HEK293 (cell line): ENCODE results near the gene TRIP4.
A peak's percentile ranks its signal among the peaks of the same experiment; 100 is the strongest.

Experiments used
- BCL11B ChIP-seq: fragments of 450-650 bp; formaldehyde crosslinking; IDR thresholded peaks from 2 replicates; pipeline ENCODE4 v1.5.1; 2016; ENCODE audit warnings: low read depth, missing biosample characterization, missing genetic modification characterization
- GLI2 ChIP-seq: fragments of 450-650 bp; formaldehyde crosslinking; IDR thresholded peaks from 2 replicates; pipeline ENCODE4; 2017; ENCODE audit warnings: missing biosample characterization, missing genetic modification characterization, low read depth, borderline replicate concordance
- GLIS2 ChIP-seq: fragments of 450-650 bp; formaldehyde crosslinking; IDR thresholded peaks from 2 replicates; pipeline ENCODE4 v1.5.1; 2016; ENCODE audit warnings: missing biosample characterization, missing genetic modification characterization
- IKZF3 ChIP-seq: fragments of 450-650 bp; IDR thresholded peaks from 2 replicates; pipeline ENCODE4 v1.5.0; 2018; ENCODE audit warnings: missing biosample characterization, mild to moderate bottlenecking, missing genetic modification characterization, moderate library complexity
- KLF10 ChIP-seq: fragments of 450-650 bp; IDR thresholded peaks from 2 replicates; pipeline ENCODE4 v1.5.1; 2018; ENCODE audit warnings: missing biosample characterization, mild to moderate bottlenecking, missing genetic modification characterization
- KLF8 ChIP-seq: fragments of 450-650 bp; formaldehyde crosslinking; IDR thresholded peaks from 2 replicates; pipeline ENCODE4 v1.5.1; 2016; ENCODE audit warnings: missing biosample characterization, missing genetic modification characterization
- PRDM4 ChIP-seq: fragments of 450-650 bp; formaldehyde crosslinking; IDR thresholded peaks from 2 replicates; pipeline ENCODE4 v1.5.1; 2017; ENCODE audit warnings: missing biosample characterization, missing genetic modification characterization
- SETDB1 ChIP-seq: IDR thresholded peaks from one replicate; pipeline ENCODE4 v1.6.1; 2017; ENCODE audit warnings: mild to moderate bottlenecking, low read length, moderate library complexity, mixed read lengths; ENCODE audit not compliant: insufficient read length
- SP2 ChIP-seq: fragments of 450-650 bp; formaldehyde crosslinking; IDR thresholded peaks from 2 replicates; pipeline ENCODE4 v1.5.1; 2016; ENCODE audit warnings: missing biosample characterization, missing genetic modification characterization
- TCF7L2 ChIP-seq: IDR thresholded peaks from 2 replicates; pipeline ENCODE4 v1.6.1; 2011; ENCODE audit warnings: low read depth, mild to moderate bottlenecking, inconsistent platforms, low read length, moderate library complexity, borderline replicate concordance
- TSHZ1 ChIP-seq: fragments of 450-650 bp; formaldehyde crosslinking; IDR thresholded peaks from 2 replicates; pipeline ENCODE4 v1.5.1; 2016; ENCODE audit warnings: missing biosample characterization, missing genetic modification characterization, borderline replicate concordance
- WT1 ChIP-seq: fragments of 450-650 bp; formaldehyde crosslinking; IDR thresholded peaks from 2 replicates; pipeline ENCODE4 v1.5.1; 2016; ENCODE audit warnings: missing biosample characterization, missing genetic modification characterization
- YY2 ChIP-seq: fragments of 450-650 bp; formaldehyde crosslinking; IDR thresholded peaks from 2 replicates; pipeline ENCODE4 v1.5.1; 2016; ENCODE audit warnings: missing biosample characterization, missing genetic modification characterization
- ZBTB10 ChIP-seq: fragments of 450-650 bp; formaldehyde crosslinking; IDR thresholded peaks from 2 replicates; pipeline ENCODE4 v1.5.1; 2016; ENCODE audit warnings: missing biosample characterization, missing genetic modification characterization
- ZBTB8A ChIP-seq: fragments of 450-650 bp; formaldehyde crosslinking; IDR thresholded peaks from 2 replicates; pipeline ENCODE4 v1.5.1; 2016; ENCODE audit warnings: missing biosample characterization, missing genetic modification characterization
- ZFHX2 ChIP-seq: fragments of 450-650 bp; formaldehyde crosslinking; conservative IDR thresholded peaks from 2 replicates; pipeline ENCODE4 v1.5.1; 2016; ENCODE audit warnings: missing biosample characterization, missing genetic modification characterization
- ZNF121 ChIP-seq: fragments of 450-650 bp; formaldehyde crosslinking; IDR thresholded peaks from 2 replicates; pipeline ENCODE4 v1.5.1; 2016; ENCODE audit warnings: missing biosample characterization, missing genetic modification characterization
- ZNF16 ChIP-seq: fragments of 450-650 bp; formaldehyde crosslinking; IDR thresholded peaks from 2 replicates; pipeline ENCODE4 v1.5.1; 2016; ENCODE audit warnings: low read depth, missing biosample characterization, missing genetic modification characterization
- ZNF239 ChIP-seq: fragments of 450-650 bp; formaldehyde crosslinking; IDR thresholded peaks from 2 replicates; pipeline ENCODE4 v1.5.1; 2016; ENCODE audit warnings: missing biosample characterization, missing genetic modification characterization
- ZNF311 ChIP-seq: fragments of 450-650 bp; formaldehyde crosslinking; IDR thresholded peaks from 2 replicates; pipeline ENCODE4 v1.5.1; 2017; ENCODE audit warnings: missing biosample characterization, missing genetic modification characterization, borderline replicate concordance
- ZNF391 ChIP-seq: fragments of 450-650 bp; formaldehyde crosslinking; IDR thresholded peaks from 2 replicates; pipeline ENCODE4 v1.5.1; 2016; ENCODE audit warnings: low read depth, missing biosample characterization, missing genetic modification characterization, borderline replicate concordance
- ZNF426 ChIP-seq: fragments of 450-650 bp; formaldehyde crosslinking; IDR thresholded peaks from 2 replicates; pipeline ENCODE4 v1.5.1; 2017; ENCODE audit warnings: missing biosample characterization, missing genetic modification characterization, mild to moderate bottlenecking, inconsistent platforms, moderate library complexity
- ZNF473 ChIP-seq: fragments of 450-650 bp; formaldehyde crosslinking; IDR thresholded peaks from 2 replicates; pipeline ENCODE4 v1.5.1; 2017; ENCODE audit warnings: missing biosample characterization, missing genetic modification characterization
- ZNF501 ChIP-seq: fragments of 450-650 bp; formaldehyde crosslinking; IDR thresholded peaks from 2 replicates; pipeline ENCODE4 v1.5.1; 2016; ENCODE audit warnings: missing biosample characterization, missing genetic modification characterization
- ZNF530 ChIP-seq: fragments of 450-650 bp; formaldehyde crosslinking; IDR thresholded peaks from 2 replicates; pipeline ENCODE4 v1.5.1; 2016; ENCODE audit warnings: low read depth, missing biosample characterization, missing genetic modification characterization
- ZNF585B ChIP-seq: fragments of 450-650 bp; formaldehyde crosslinking; IDR thresholded peaks from 2 replicates; pipeline ENCODE4 v1.5.1; 2016; ENCODE audit warnings: missing biosample characterization, missing genetic modification characterization
- ZNF596 ChIP-seq: fragments of 450-650 bp; IDR thresholded peaks from 2 replicates; pipeline ENCODE4 v1.5.0; 2018; ENCODE audit warnings: missing biosample characterization, mild to moderate bottlenecking, missing genetic modification characterization, moderate library complexity
- ZNF600 ChIP-seq: fragments of 450-650 bp; formaldehyde crosslinking; IDR thresholded peaks from 2 replicates; pipeline ENCODE4 v1.5.1; 2016; ENCODE audit warnings: missing biosample characterization, missing genetic modification characterization
- ZNF658 ChIP-seq: fragments of 450-650 bp; formaldehyde crosslinking; IDR thresholded peaks from 2 replicates; pipeline ENCODE4; 2016; ENCODE audit warnings: missing biosample characterization, missing genetic modification characterization
- ZNF660 ChIP-seq: fragments of 450-650 bp; IDR thresholded peaks from 2 replicates; pipeline ENCODE4 v1.5.1; 2018; ENCODE audit warnings: missing biosample characterization, mild to moderate bottlenecking, missing genetic modification characterization
- ZNF677 ChIP-seq: fragments of 450-650 bp; IDR thresholded peaks from 2 replicates; pipeline ENCODE4 v1.5.0; 2018; ENCODE audit warnings: missing biosample characterization, mild to moderate bottlenecking, missing genetic modification characterization, moderate library complexity
- ZNF704 ChIP-seq: fragments of 450-650 bp; formaldehyde crosslinking; IDR thresholded peaks from 2 replicates; pipeline ENCODE4 v1.5.1; 2016; ENCODE audit warnings: missing biosample characterization, missing genetic modification characterization

The TRIP4 gene

GRCh38 chr15:64460206-64460723 is 72.6 kb downstream of the TRIP4 start, which contains the start of gene ZNF609 (continued):
- TF ChIP-seq ZNF585B (tag by site-specific recombination): no peak
- TF ChIP-seq GLIS2 (tag by site-specific recombination): 0 out of 2 replicates have a peak, but pooled peaks have one; percentile 12
- peak; percentile 23; the same call in 1 of the 2 replicates for TF ChIP-seq ZFHX2 (tag by site-specific recombination)
- peak; percentile 73 for TF ChIP-seq KLF10 (tag by site-specific recombination)
- 0 out of 2 replicates have a peak, but pooled peaks have one; percentile 5 for TF ChIP-seq ZNF596 (tag by site-specific recombination)
- TF ChIP-seq ZNF501 (tag by site-specific recombination): peak; percentile 71; the same call in 1 of the 2 replicates
- TF ChIP-seq SETDB1: no peak
- TF ChIP-seq ZNF530 (tag by site-specific recombination): no peak
- no peak for TF ChIP-seq TCF7L2
- TF ChIP-seq TSHZ1 (tag by site-specific recombination): peak; percentile 66; the same call in 1 of the 2 replicates
- TF ChIP-seq ZNF600 (tag by site-specific recombination): peak; percentile 66; the same call in 1 of the 2 replicates
- TF ChIP-seq ZNF660 (tag by site-specific recombination): peak; percentile 97
- peak; percentile 52; the same call in 1 of the 2 replicates for TF ChIP-seq ZNF677
- no peak for TF ChIP-seq ZNF704
- no peak for TF ChIP-seq ZNF121 (tag by site-specific recombination)
- peak; percentile 70; the same call in 1 of the 2 replicates for TF ChIP-seq WT1 (tag by site-specific recombination)
- no peak for TF ChIP-seq ZNF16
- peak; percentile 93; the same call in 1 of the 2 replicates for TF ChIP-seq ZNF391
- no peak for TF ChIP-seq ZNF658
- no peak for TF ChIP-seq ZNF311 (tag by site-specific recombination)
- TF ChIP-seq PRDM4 (tag by site-specific recombination): peak; percentile 66; the same call in 1 of the 2 replicates
- TF ChIP-seq ZNF473 (tag by site-specific recombination): no peak
- TF ChIP-seq KLF8: peak; percentile 91
- no peak for TF ChIP-seq YY2 (tag by site-specific recombination)
- peak; percentile 26; the same call in 1 of the 2 replicates for TF ChIP-seq SP2 (tag by site-specific recombination)
- TF ChIP-seq ZBTB8A (tag by site-specific recombination): peak; percentile 97
- TF ChIP-seq ZBTB10 (tag by site-specific recombination): 0 out of 2 replicates have a peak, but pooled peaks have one; percentile 30
- no peak for TF ChIP-seq GLI2 (tag by site-specific recombination)
- TF ChIP-seq ZNF426 (tag by site-specific recombination): no peak
- peak; percentile 89 for TF ChIP-seq IKZF3 (tag by site-specific recombination)
- TF ChIP-seq ZNF239 (tag by site-specific recombination): no peak
- TF ChIP-seq BCL11B (tag by site-specific recombination): peak; percentile 30; the same call in 1 of the 2 replicates
